Vagina (tissue), 2 donors: Measurements from ENCODE around the gene TSEN2.

Experiments used
- POLR2A ChIP-seq, 2 donors: fragments of 450-650 bp; IDR thresholded peaks; one replicate each; pipeline ENCODE4 v1.6.1; 2017; ENCODE audit warnings: antibody characterized with exemption in 2 of 2, mild to moderate bottlenecking in 2 of 2, moderate library complexity in 2 of 2
- TF ChIP-seq, protein P1 (sequence below), 3 experiments: fragments of 450-650 bp in 2 of 3; fragments of 200-600 bp in 1 of 3; sonication (generic) in 1 of 3; IDR thresholded peaks; one replicate each; pipeline ENCODE4 v1.5.1; 2017 to 2019; ENCODE audit warnings: antibody characterized with exemption in 3 of 3, mild to moderate bottlenecking in 2 of 3, moderate library complexity in 2 of 3

DNA sequence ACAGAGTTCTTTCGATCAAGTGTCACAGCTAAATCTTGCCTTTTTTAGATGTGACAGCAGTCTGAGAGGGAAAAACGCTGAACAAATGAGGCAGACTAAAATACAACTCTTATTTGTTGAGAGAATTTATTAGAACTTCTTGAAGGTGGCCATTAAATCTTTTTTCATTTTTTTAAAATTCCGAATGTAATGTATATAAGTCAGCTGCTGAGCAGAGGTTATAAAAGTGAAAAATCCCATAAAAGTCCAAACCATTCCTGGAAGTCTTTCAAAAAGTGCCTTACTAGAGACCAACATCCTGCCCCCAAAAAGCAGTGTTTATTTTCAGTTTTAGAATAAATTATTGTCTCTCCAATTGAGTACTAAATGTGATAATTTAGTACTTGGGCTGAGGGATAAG, 3.1 kb downstream of the TSEN2 start:
- TF ChIP-seq POLR2A (IDR thresholded peaks at IDR 0.05), result no peak
- TF ChIP-seq, protein P1, sequence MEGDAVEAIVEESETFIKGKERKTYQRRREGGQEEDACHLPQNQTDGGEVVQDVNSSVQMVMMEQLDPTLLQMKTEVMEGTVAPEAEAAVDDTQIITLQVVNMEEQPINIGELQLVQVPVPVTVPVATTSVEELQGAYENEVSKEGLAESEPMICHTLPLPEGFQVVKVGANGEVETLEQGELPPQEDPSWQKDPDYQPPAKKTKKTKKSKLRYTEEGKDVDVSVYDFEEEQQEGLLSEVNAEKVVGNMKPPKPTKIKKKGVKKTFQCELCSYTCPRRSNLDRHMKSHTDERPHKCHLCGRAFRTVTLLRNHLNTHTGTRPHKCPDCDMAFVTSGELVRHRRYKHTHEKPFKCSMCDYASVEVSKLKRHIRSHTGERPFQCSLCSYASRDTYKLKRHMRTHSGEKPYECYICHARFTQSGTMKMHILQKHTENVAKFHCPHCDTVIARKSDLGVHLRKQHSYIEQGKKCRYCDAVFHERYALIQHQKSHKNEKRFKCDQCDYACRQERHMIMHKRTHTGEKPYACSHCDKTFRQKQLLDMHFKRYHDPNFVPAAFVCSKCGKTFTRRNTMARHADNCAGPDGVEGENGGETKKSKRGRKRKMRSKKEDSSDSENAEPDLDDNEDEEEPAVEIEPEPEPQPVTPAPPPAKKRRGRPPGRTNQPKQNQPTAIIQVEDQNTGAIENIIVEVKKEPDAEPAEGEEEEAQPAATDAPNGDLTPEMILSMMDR (IDR thresholded peaks at IDR 0.05), result no peak
